Ovary (tissue), 3 donors: ENCODE measurements around the gene NINL.

Source experiments
- EP300 ChIP-seq: sonication (generic); formaldehyde crosslinking; IDR thresholded peaks from one replicate; pipeline ENCODE4 v1.6.1; 2017; ENCODE audit warnings: antibody characterized with exemption
- POLR2A ChIP-seq: fragments of 450-650 bp; IDR thresholded peaks from one replicate; pipeline ENCODE4 v1.6.1; 2017; ENCODE audit warnings: antibody characterized with exemption, mild to moderate bottlenecking, moderate library complexity
- TF ChIP-seq, protein P1 (sequence below), 3 donors: fragments of 450-650 bp in 2 of 3; fragments of 200-600 bp in 1 of 3; IDR thresholded peaks; one replicate each; pipeline versions ENCODE4 v1.5.1 to v1.8.0; 2016 to 2022; ENCODE audit warnings: antibody characterized with exemption in 3 of 3, mild to moderate bottlenecking in 1 of 3
- donor health status: DM: no; HTN: no; CAD: no.

GRCh38 chr20:25490656-25491445 lies 94.5 kb downstream of the NINL start:
- TF ChIP-seq POLR2A (no peak), EP300 (no peak)
- TF ChIP-seq, protein P1, sequence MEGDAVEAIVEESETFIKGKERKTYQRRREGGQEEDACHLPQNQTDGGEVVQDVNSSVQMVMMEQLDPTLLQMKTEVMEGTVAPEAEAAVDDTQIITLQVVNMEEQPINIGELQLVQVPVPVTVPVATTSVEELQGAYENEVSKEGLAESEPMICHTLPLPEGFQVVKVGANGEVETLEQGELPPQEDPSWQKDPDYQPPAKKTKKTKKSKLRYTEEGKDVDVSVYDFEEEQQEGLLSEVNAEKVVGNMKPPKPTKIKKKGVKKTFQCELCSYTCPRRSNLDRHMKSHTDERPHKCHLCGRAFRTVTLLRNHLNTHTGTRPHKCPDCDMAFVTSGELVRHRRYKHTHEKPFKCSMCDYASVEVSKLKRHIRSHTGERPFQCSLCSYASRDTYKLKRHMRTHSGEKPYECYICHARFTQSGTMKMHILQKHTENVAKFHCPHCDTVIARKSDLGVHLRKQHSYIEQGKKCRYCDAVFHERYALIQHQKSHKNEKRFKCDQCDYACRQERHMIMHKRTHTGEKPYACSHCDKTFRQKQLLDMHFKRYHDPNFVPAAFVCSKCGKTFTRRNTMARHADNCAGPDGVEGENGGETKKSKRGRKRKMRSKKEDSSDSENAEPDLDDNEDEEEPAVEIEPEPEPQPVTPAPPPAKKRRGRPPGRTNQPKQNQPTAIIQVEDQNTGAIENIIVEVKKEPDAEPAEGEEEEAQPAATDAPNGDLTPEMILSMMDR (IDR thresholded peaks at IDR 0.05): no peak
